GM19438 (cell line): ENCODE results near the gene TAS2R19.

ENCODE experiments used
- ATAC-seq: cut with Tn5 transposase; IDR thresholded peaks from one replicate; pipeline ENCODE4 v1.9.1; 2021; ENCODE audit warnings: low read depth; ENCODE audit not compliant: unreplicated experiment

The TAS2R19 gene

DNA sequence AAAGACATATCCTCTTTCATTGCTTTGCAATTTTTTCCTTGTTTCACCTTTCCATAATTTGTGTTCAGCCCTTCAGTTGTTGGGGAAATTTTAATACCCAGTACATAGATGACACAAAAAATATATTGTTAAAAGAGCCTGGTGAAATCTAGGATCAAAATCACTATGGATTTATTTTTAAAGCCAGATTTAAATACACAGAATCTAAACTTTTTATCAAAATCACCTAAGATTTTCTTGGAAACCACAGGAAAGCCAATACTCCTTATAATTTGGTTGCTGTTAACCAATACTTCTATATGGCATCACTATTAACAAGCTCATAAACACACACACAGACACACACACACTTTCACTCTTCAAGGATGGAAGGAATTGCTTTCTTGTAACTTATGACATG is 24.2 kb downstream of the TAS2R19 start, which contains the start of gene TAS2R20:
Gene TAS2R20, minus strand, starts transcription at position 101 of the 400 bp plus-strand sequence. CDS start 429 bp downstream, outside the sequence.
- no peak for ATAC-seq

DNA sequence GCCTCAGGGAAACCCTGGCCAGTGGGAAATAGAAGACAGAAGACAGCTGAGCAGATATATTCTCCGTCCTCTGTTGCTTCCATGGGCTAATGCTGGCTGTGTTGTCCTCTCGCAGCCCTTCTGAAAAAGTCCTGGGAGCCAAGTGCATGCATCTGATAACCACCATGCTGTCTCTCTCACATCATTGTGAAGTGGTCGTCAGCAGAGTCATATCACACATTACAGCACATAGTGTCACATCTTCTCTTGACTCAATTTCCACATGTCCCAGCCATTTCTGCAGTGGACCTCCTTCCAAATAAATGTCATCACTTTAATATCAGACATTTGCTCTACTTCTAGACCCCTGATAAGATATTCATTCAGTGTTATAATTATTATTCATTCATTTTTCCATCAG is 28.1 kb downstream of the TAS2R19 start:
- ATAC-seq: no peak

DNA sequence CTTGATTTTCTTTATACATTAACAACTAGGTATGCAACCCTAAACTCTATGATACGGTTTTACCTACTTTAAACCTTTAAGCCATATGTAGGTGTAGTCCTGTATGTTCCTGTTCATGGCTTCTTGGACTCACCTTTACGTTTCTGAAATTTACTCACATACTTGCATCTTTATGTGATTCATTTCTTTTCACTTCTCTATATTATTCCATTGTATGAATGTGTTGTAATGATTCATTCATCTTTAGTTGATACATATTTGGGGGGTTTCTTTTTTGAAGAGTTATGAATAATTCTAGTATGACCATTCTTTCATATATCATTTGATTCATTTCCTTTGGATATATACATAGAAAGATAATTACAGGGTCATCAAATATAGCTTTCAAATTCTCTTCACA is 33.3 kb downstream of the TAS2R19 start:
- no peak for ATAC-seq

DNA sequence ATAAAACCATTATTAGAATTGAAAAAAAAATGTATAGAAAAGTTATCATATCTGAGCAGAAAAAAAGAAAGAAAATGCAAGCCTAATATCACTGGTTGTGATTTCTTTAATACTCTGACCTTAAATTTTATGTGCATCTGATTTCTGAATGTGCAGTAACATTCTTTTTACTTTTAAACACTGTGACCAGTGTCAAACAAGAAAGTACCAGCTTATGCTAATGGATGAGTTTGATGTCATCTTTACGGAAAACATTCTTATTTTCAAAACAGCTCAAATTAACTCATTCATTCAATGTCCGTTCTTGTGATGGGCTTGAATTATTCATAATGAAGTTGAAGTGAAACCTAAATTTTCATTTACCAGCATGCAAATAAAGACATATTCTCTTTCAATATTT is 35.6 kb downstream of the TAS2R19 start, which contains the start of gene TAS2R50:
Gene TAS2R50, minus strand, starts transcription at position 101 of the 400 bp plus-strand sequence. Its CDS starts 52 bp downstream, at position 49.
- ATAC-seq: no peak

DNA sequence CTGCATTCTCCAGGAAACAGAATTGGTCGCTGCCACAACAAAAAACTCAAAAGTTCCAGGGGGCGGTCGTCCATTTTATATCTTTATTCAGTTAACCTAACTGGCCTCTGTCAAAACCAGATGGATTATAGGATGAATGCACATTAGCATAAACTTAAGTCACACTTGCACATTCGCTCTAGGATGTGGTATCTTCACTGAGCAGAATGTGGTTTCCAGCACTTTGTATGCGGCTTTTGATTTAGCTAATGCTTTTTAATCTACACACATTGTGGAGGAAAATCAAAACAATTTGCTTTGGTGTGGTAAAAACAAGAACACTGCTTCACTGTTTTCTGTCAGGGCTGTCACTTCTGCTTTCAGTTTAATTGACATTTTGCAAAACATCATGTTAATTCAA is 40.2 kb downstream of the TAS2R19 start:
- ATAC-seq: no peak

DNA sequence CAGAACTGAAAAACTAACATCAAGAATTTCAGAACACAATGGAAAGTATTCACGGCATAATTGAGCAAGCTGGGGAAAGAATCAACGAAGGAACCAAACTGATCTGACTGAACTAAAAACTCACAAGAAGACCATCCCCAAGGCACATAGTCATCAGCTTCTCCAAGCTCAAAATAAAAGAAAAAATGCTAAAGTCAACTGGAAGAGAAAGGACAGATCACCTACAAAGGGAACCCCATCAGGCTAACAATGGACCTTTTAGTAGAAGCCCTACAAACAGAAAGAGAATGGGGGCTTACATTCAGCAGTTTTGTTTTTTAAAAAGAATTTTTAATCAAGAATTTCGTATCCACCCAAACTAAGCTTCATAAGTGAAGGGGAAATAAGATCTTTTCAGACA is 47.5 kb downstream of the TAS2R19 start:
- ATAC-seq: no peak
